HL-60 (cell line): Measurements from ENCODE around the gene KLHL24.
A peak's percentile ranks its signal among the peaks of the same experiment; 100 is the strongest.

Experiments used
- DNase-seq, 2 experiments: peaks; one replicate each; pipeline ENCODE4 v3.0.0-alpha.2; 2010 to 2020; ENCODE audit warnings: low read depth in 1 of 2, low spot score in 1 of 2
- H3K27ac ChIP-seq: fragments of 250-450 bp; sonication (Bioruptor Pico); replicated peaks from 2 replicates; pipeline ENCODE4 v1.5.1; 2020; ENCODE audit warnings: mild to moderate bottlenecking, moderate library complexity
- H3K27me3 ChIP-seq: fragments of 250-450 bp; sonication (Bioruptor Pico); 2 replicates; pipeline ENCODE4 v1.5.1; 2021; ENCODE audit warnings: mild to moderate bottlenecking, moderate library complexity; ENCODE audit not compliant: insufficient read depth, poor library complexity, severe bottlenecking
- H3K4me3 ChIP-seq: replicated peaks from 2 replicates; pipeline ENCODE4 v1.5.1; 2011; ENCODE audit warnings: mild to moderate bottlenecking, control low read depth, low read length; ENCODE audit not compliant: insufficient read depth
- CTCF ChIP-seq: IDR thresholded peaks from one replicate; pipeline ENCODE4 v1.5.1; 2011; ENCODE audit warnings: low read length, control low read depth, inconsistent platforms; ENCODE audit not compliant: insufficient read depth
- GABPA ChIP-seq: IDR thresholded peaks from 2 replicates; pipeline ENCODE4 v1.6.1; 2012; ENCODE audit warnings: low read depth
- POLR2AphosphoS5 ChIP-seq: IDR thresholded peaks from 2 replicates; pipeline ENCODE4 v1.6.1; 2012; ENCODE audit warnings: low read depth
- REST ChIP-seq: IDR thresholded peaks from 2 replicates; pipeline ENCODE4 v1.6.1; 2012; ENCODE audit warnings: low read depth; ENCODE audit not compliant: insufficient replicate concordance
- SPI1 ChIP-seq: IDR thresholded peaks from 2 replicates; pipeline ENCODE4 v1.6.1; 2012; ENCODE audit warnings: low read depth, mild to moderate bottlenecking, borderline replicate concordance

The KLHL24 gene

GRCh38 chr3:183692436-183692835 lies 57.0 kb downstream of the KLHL24 start:
- TF ChIP-seq POLR2AphosphoS5 (no peak), CTCF (no peak), SPI1 (no peak), GABPA (no peak), REST (no peak)
- H3K27ac ChIP-seq: no peak overlapping the region
- H3K4me3 ChIP-seq: no peak overlapping the region
- DNase-seq: no peak
- no peaks in the 10 kb centered on the region for H3K27me3 ChIP-seq

GRCh38 chr3:183695569-183696364 lies 60.3 kb downstream of the KLHL24 start:
- H3K4me3 ChIP-seq: no peak overlapping the region
- TF ChIP-seq CTCF: no peak
- no peak for TF ChIP-seq GABPA
- TF ChIP-seq SPI1: no peak
- no peak for TF ChIP-seq POLR2AphosphoS5
- no peak for TF ChIP-seq REST
- H3K27me3 ChIP-seq: no peaks in the 10 kb centered on the region
- DNase-seq: no peak
- H3K27ac ChIP-seq: no peak overlapping the region

- Histone ChIP-seq H3K27ac (peak overlapping the region; percentile 48), H3K4me3 (peak overlapping the region; percentile 95), H3K27me3 (no peaks in the 10 kb centered on the region)
- TF ChIP-seq CTCF (no peak), REST (no peak)
- DNase-seq: no peak
Measured at GRCh38 chr3:183697123-183697609, 61.7 kb downstream of the KLHL24 start.
